Nephron progenitor cell (in vitro differentiated cells): ENCODE data around the gene CPNE5.
A peak's percentile ranks its signal among the peaks of the same experiment; 100 is the strongest.

Experiments used
- DNase-seq: peaks from one replicate; pipeline ENCODE4 v3.0.0; 2021
- H3K27ac Mint-ChIP-seq: 2 replicates; pipeline ENCODE4 v1.8.0; 2021; ENCODE audit warnings: mild to moderate bottlenecking, moderate library complexity, mixed read lengths
- H3K27me3 Mint-ChIP-seq: 2 replicates; pipeline ENCODE4 v1.8.0; 2021; ENCODE audit warnings: mild to moderate bottlenecking, low read depth, mixed read lengths; ENCODE audit not compliant: poor library complexity
- H3K36me3 Mint-ChIP-seq: 2 replicates; pipeline ENCODE4 v1.8.0; 2021; ENCODE audit warnings: low read depth, mixed read lengths
- H3K4me1 Mint-ChIP-seq: 2 replicates; pipeline ENCODE4 v1.8.0; 2021; ENCODE audit warnings: mixed read lengths
- H3K4me3 Mint-ChIP-seq: 2 replicates; pipeline ENCODE4 v1.8.0; 2021; ENCODE audit warnings: mild to moderate bottlenecking, moderate library complexity, mixed read lengths
- H3K9me3 Mint-ChIP-seq: 2 replicates; pipeline ENCODE4 v1.8.0; 2021; ENCODE audit warnings: mild to moderate bottlenecking, moderate library complexity, mixed read lengths
- TF ChIP-seq, protein P1 (sequence below): fragments of 200-600 bp; sonication (generic); IDR thresholded peaks from 2 replicates; pipeline ENCODE4 v1.5.0; 2021; ENCODE audit warnings: antibody characterized with exemption

Gene CPNE5

GRCh38 chr6:36847991-36848390 is 8.7 kb upstream of the CPNE5 start:
- H3K4me3 Mint-ChIP-seq, result peak overlapping the region; percentile 78

DNA sequence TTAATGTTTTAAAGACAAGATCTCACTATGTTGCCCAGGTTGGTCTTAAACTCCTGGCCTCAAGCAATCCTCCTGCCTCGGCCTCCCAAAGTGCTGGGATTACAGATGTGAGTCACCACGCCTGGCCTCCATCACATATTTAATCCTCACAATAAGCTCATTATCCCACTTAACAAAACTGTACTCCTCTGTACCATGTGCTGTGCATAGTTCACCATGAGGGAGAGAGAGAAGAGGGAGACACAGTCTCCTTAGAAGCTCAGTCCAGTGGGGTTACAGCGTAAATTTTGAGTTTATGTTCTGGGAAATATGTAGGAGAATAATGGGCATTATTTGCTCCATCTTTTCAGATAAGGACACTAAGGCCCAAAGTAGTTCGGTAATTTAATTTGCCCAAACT is 7.9 kb upstream of the CPNE5 start:
- Mint-ChIP-seq H3K4me3 (no peak overlapping the region), H3K4me1 (peaks cover 70% of the 10 kb centered on the region), H3K27me3 (peaks cover 39% of the 10 kb centered on the region), H3K9me3 (no peaks in the 10 kb centered on the region), H3K36me3 (no peaks in the 10 kb centered on the region), H3K27ac (no peak overlapping the region)
- no peak for DNase-seq
- TF ChIP-seq, protein P1, sequence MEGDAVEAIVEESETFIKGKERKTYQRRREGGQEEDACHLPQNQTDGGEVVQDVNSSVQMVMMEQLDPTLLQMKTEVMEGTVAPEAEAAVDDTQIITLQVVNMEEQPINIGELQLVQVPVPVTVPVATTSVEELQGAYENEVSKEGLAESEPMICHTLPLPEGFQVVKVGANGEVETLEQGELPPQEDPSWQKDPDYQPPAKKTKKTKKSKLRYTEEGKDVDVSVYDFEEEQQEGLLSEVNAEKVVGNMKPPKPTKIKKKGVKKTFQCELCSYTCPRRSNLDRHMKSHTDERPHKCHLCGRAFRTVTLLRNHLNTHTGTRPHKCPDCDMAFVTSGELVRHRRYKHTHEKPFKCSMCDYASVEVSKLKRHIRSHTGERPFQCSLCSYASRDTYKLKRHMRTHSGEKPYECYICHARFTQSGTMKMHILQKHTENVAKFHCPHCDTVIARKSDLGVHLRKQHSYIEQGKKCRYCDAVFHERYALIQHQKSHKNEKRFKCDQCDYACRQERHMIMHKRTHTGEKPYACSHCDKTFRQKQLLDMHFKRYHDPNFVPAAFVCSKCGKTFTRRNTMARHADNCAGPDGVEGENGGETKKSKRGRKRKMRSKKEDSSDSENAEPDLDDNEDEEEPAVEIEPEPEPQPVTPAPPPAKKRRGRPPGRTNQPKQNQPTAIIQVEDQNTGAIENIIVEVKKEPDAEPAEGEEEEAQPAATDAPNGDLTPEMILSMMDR, result no peak

More at GRCh38 chr6:36847991-36848390, 8.7 kb upstream of the CPNE5 start:
- Mint-ChIP-seq H3K9me3 (no peaks in the 10 kb centered on the region), H3K27ac (no peak overlapping the region), H3K36me3 (peaks cover 1% of the 10 kb centered on the region), H3K4me1 (peaks cover 65% of the 10 kb centered on the region), H3K27me3 (peaks cover 31% of the 10 kb centered on the region)
- DNase-seq, result no peak
- TF ChIP-seq, protein P1, result no peak

DNA sequence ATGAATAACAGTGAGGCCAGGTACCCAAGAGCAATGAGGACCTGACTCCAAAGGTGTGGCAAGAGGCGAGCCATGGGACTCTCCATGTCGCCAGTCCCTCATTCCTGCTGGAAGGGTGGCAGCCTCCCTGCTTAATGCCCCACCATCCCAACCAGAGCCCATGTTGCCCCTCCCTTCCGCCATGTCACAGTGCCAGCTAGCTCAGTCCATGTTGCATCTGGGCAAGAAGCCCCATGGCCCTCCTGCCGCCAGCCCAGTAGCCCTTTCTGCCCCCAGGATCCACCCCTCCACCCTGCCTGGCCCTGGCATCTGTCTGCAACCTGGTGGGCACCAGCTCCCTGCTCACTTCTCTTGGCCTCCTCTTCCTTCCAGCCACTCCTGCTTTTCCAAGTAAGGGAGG is 6.0 kb upstream of the CPNE5 start:
- Mint-ChIP-seq H3K4me3 (no peak overlapping the region), H3K36me3 (no peaks in the 10 kb centered on the region), H3K4me1 (peaks cover 70% of the 10 kb centered on the region), H3K27me3 (peaks cover 57% of the 10 kb centered on the region), H3K9me3 (no peaks in the 10 kb centered on the region), H3K27ac (no peak overlapping the region)
- TF ChIP-seq, protein P1, result no peak
- DNase-seq, result no peak

GRCh38 chr6:36844232-36845170 is 5.3 kb upstream of the CPNE5 start:
- no peaks in the 10 kb centered on the region for H3K9me3 Mint-ChIP-seq
- peaks cover 62% of the 10 kb centered on the region for H3K4me1 Mint-ChIP-seq

DNA sequence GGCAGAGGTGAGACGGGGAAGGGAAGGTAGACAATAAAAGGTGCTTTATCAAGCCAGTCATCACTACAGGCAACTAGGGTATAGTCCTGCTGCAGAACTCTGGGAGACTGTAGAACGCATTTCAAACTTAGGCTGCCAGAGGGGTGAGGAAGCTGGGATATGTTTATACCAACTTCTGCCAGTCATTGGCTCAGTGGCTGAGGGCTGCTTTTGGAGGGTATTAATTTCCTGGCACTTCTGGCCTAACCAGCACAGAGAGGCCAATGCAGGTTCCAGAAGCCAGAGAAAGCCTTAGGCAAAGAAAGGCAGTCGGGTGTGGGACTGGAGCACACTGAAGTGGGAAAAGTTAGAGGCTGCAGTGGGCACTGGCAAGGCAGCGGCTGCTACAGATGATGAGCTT is 3.9 kb upstream of the CPNE5 start:
- Mint-ChIP-seq H3K27ac (no peak overlapping the region), H3K27me3 (peaks cover 69% of the 10 kb centered on the region), H3K4me1 (peaks cover 56% of the 10 kb centered on the region), H3K36me3 (no peaks in the 10 kb centered on the region), H3K9me3 (no peaks in the 10 kb centered on the region), H3K4me3 (no peak overlapping the region)
- TF ChIP-seq, protein P1, result no peak
- DNase-seq, result no peak

More at GRCh38 chr6:36844232-36845170, 5.3 kb upstream of the CPNE5 start:
- no peak overlapping the region for H3K27ac Mint-ChIP-seq
- peaks cover 61% of the 10 kb centered on the region for H3K27me3 Mint-ChIP-seq
- H3K4me3 Mint-ChIP-seq, result no peak overlapping the region
- no peak for DNase-seq
- TF ChIP-seq, protein P1, result no peak
- H3K36me3 Mint-ChIP-seq, result no peaks in the 10 kb centered on the region
